ENCODE results near the gene RALGPS2.

DNA sequence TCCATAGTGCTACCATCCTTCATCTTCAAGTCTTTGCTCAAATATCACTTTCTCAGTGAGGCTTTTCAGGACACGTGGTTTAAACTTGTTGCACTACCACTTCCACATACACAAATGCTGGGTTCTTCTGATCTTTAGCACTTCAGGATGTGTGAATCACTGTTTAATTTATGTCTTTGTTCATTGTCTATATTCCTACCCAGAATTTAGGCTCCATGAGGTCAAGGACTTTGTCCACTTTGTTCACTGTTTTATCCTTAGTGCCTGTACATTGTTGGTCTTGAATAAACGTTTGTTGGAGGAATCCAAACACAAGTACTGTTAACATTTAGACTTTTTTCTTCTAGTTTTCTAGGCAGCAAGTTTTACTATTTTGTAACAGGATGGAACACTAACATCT, 42.6 kb upstream of the RALGPS2 start:
- TF ChIP-seq POLR2A (IDR thresholded peaks at IDR 0.05; ENCODE audit: low read depth, low read length) (no peak), POU2F2 (IDR thresholded peaks at IDR 0.05; ENCODE audit: low read depth, low read length) (no peak), TAF1 (IDR thresholded peaks at IDR 0.05; ENCODE audit: low read depth, low read length) (no peak), SPI1 (IDR thresholded peaks at IDR 0.05; ENCODE audit: low read depth, low read length) (no peak), POLR2AphosphoS5 (IDR thresholded peaks at IDR 0.05; ENCODE audit: low read depth, low read length) (no peak)
